GM18951 (cell line): Measurements from ENCODE around the gene C16orf78.

Experiments
- POLR2A ChIP-seq: IDR thresholded peaks from 4 replicates; pipeline ENCODE4 v1.6.1; 2011; ENCODE audit warnings: mild to moderate bottlenecking; ENCODE audit not compliant: insufficient read length, insufficient read depth; ENCODE audit errors: extremely low read depth
- in situ Hi-C: fragments of 300-500 bp; cut with MboI; formaldehyde crosslinking; loops from one replicate; pipeline ENCODE4 v1.12.0; 2022; ENCODE audit warnings: low sequenced_read_pairs, mixed read lengths, inconsistent platforms; ENCODE audit not compliant: unreplicated experiment

The C16orf78 gene

GRCh38 chr16:49395021-49395420 is 21.4 kb downstream of the C16orf78 start:
- no peak for TF ChIP-seq POLR2A
- in situ Hi-C loops, result no loop called here

- in situ Hi-C loops, result no loop called here
Measured at GRCh38 chr16:49396206-49396720, 22.7 kb downstream of the C16orf78 start.

GRCh38 chr16:49398761-49399160 is 25.2 kb downstream of the C16orf78 start:
- in situ Hi-C loops, result no loop called here
- TF ChIP-seq POLR2A, result no peak

More at GRCh38 chr16:49396206-49396720, 22.7 kb downstream of the C16orf78 start:
- TF ChIP-seq POLR2A, result no peak

- in situ Hi-C loops, result no loop called here
- no peak for TF ChIP-seq POLR2A
Measured at GRCh38 chr16:49399594-49400364, 26.2 kb downstream of the C16orf78 start.

GRCh38 chr16:49400611-49401010 is 27.0 kb downstream of the C16orf78 start:
- in situ Hi-C loops, result no loop called here
- no peak for TF ChIP-seq POLR2A

- no peak for TF ChIP-seq POLR2A
- in situ Hi-C loops, result no loop called here
Measured at GRCh38 chr16:49405123-49405522, 31.5 kb downstream of the C16orf78 start.

GRCh38 chr16:49405530-49405929 is 31.9 kb downstream of the C16orf78 start:
- in situ Hi-C loops, result no loop called here
- TF ChIP-seq POLR2A, result no peak

GRCh38 chr16:49407873-49408550 is 34.4 kb downstream of the C16orf78 start:
- in situ Hi-C loops, result no loop called here
- no peak for TF ChIP-seq POLR2A

- no peak for TF ChIP-seq POLR2A
- in situ Hi-C loops, result no loop called here
Measured at GRCh38 chr16:49409121-49409520, 35.5 kb downstream of the C16orf78 start.

- no peak for TF ChIP-seq POLR2A
- in situ Hi-C loops, result no loop called here
Measured at GRCh38 chr16:49410226-49410625, 36.6 kb downstream of the C16orf78 start.

- no peak for TF ChIP-seq POLR2A
- in situ Hi-C loops, result no loop called here
Measured at GRCh38 chr16:49411121-49411970, 37.7 kb downstream of the C16orf78 start.

GRCh38 chr16:49414671-49415070 is 41.1 kb downstream of the C16orf78 start:
- no peak for TF ChIP-seq POLR2A
- in situ Hi-C loops, result no loop called here

GRCh38 chr16:49415083-49415482 is 41.5 kb downstream of the C16orf78 start:
- TF ChIP-seq POLR2A, result no peak
- in situ Hi-C loops, result no loop called here
